Activated CD4-positive, CD25-positive, alpha-beta regulatory T cell treated with anti-CD3 and anti-CD28 coated beads, Interleukin-2, amount 50 U/mL, for 72 hours (primary cell): ENCODE measurements around the gene TTLL1.
"Not testable (repeated sequence)": the region's sequence is repeated elsewhere in the genome, so short reads cannot be mapped to it uniquely, and the experiment has no call there.

ENCODE experiments used
- DNase-seq: peaks from one replicate; pipeline ENCODE4 v3.0.0; 2021

The TTLL1 gene

GRCh38 chr22:43060183-43060582, 29.0 kb downstream of the TTLL1 start:
- peak; percentile 67 for DNase-seq

- DNase-seq: no peak
Measured at GRCh38 chr22:43057641-43058040, 31.6 kb downstream of the TTLL1 start.

GRCh38 chr22:43053176-43053575, 36.0 kb downstream of the TTLL1 start:
- no peak for DNase-seq

- no peak for DNase-seq
Measured at GRCh38 chr22:43050995-43051394, 38.2 kb downstream of the TTLL1 start.

GRCh38 chr22:43047605-43048004, 41.6 kb downstream of the TTLL1 start:
- DNase-seq: no peak

- DNase-seq: no peak
Measured at GRCh38 chr22:43044290-43044712, 44.9 kb downstream of the TTLL1 start.

GRCh38 chr22:43042101-43042780, 47.0 kb downstream of the TTLL1 start:
- DNase-seq: no peak

GRCh38 chr22:43039800-43040199, 49.4 kb downstream of the TTLL1 start:
- DNase-seq: no peak

GRCh38 chr22:43038325-43038724, 50.9 kb downstream of the TTLL1 start:
- no peak for DNase-seq

GRCh38 chr22:43036282-43036829, 52.8 kb downstream of the TTLL1 start:
- no peak for DNase-seq

GRCh38 chr22:43035250-43035649, 53.9 kb downstream of the TTLL1 start:
- DNase-seq: no peak

- no peak for DNase-seq
Measured at GRCh38 chr22:43031617-43032016, 57.6 kb downstream of the TTLL1 start.

- DNase-seq: no peak
Measured at GRCh38 chr22:43018615-43019014, 70.6 kb downstream of the TTLL1 start.

- DNase-seq: no peak
Measured at GRCh38 chr22:43017525-43018460, 71.4 kb downstream of the TTLL1 start.

GRCh38 chr22:43016150-43016549, 73.0 kb downstream of the TTLL1 start:
- DNase-seq: not testable (repeated sequence)

- no peak for DNase-seq
Measured at GRCh38 chr22:43015677-43016042, 73.5 kb downstream of the TTLL1 start.

- DNase-seq: peak; percentile 100
Measured at GRCh38 chr22:43014869-43015676, 74.1 kb downstream of the TTLL1 start, which contains the start of gene PACSIN2. Gene PACSIN2 (minus strand): TSS chr22:43015149. CDS start chr22:42912080, 103,069 bp downstream.

- no peak for DNase-seq
Measured at GRCh38 chr22:43014316-43014868, 74.8 kb downstream of the TTLL1 start.

- no peak for DNase-seq
Measured at GRCh38 chr22:43013355-43014315, 75.6 kb downstream of the TTLL1 start.

- DNase-seq: no peak
Measured at GRCh38 chr22:43012390-43012789, 76.8 kb downstream of the TTLL1 start.

GRCh38 chr22:43011079-43011478, 78.1 kb downstream of the TTLL1 start:
- no peak for DNase-seq
